Astrocyte (in vitro differentiated cells and primary cell): ENCODE results near the gene SYT2.
"Not testable (repeated sequence)": the region's sequence is repeated elsewhere in the genome, so short reads cannot be mapped to it uniquely, and the experiment has no call there.

Source experiments
- EZH2 ChIP-seq: IDR thresholded peaks from 2 replicates; pipeline ENCODE4 v1.6.1; 2012; ENCODE audit warnings: mild to moderate bottlenecking, low read length, inconsistent platforms; ENCODE audit not compliant: insufficient read depth
- TF ChIP-seq, protein P1 (sequence below): IDR thresholded peaks from 2 replicates; pipeline ENCODE4 v1.5.1; 2011; ENCODE audit warnings: low read depth, mild to moderate bottlenecking, inconsistent platforms, low read length, moderate library complexity; ENCODE audit not compliant: insufficient read depth

DNA sequence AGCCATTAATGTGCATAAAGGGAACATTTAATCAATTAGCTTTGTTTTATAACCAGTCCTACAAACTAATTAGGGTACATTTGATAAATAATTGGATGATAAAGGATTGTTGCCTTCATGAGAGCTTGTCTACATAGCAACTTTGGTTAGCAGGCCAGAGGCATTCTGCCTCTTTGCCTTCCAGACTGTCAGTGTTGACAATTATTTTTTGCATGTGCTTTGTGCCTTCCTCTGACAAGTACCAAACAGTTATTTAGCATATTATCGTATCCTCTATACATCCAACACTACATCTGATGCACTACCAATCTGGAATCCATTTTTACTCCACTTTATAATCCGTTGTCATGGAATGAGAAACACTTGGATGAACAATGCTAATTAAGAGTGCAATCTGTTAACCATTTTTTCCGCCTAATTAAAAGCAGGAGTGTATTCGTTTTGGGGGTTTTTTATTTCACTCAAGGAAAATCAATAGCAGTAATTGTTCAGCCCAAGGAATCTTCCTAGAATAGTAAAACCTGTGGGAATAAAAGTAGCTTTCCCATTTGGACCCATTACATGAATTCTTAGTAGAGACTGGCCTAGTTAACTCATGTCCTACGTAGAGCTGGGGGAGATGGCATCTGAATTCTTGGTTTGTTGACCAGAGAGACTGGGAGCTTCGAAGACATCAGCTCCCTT is 165.3 kb downstream of the SYT2 start:
- TF ChIP-seq, protein P1, sequence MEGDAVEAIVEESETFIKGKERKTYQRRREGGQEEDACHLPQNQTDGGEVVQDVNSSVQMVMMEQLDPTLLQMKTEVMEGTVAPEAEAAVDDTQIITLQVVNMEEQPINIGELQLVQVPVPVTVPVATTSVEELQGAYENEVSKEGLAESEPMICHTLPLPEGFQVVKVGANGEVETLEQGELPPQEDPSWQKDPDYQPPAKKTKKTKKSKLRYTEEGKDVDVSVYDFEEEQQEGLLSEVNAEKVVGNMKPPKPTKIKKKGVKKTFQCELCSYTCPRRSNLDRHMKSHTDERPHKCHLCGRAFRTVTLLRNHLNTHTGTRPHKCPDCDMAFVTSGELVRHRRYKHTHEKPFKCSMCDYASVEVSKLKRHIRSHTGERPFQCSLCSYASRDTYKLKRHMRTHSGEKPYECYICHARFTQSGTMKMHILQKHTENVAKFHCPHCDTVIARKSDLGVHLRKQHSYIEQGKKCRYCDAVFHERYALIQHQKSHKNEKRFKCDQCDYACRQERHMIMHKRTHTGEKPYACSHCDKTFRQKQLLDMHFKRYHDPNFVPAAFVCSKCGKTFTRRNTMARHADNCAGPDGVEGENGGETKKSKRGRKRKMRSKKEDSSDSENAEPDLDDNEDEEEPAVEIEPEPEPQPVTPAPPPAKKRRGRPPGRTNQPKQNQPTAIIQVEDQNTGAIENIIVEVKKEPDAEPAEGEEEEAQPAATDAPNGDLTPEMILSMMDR: not testable (repeated sequence)
- TF ChIP-seq EZH2: not testable (repeated sequence)
